GM23338 (cell line): ENCODE results near the gene BPIFB1. TPM values are rescaled to one million over a fixed set of nuclear protein-coding genes. Genes with fewer than 3 reads are reported as not detected.

ENCODE experiments used
- ATAC-seq: fragments of 200-7000 bp; cut with Tn5 transposase; 3 replicates; pipeline ENCODE4 v1.9.1; 2020
- DNase-seq: peaks from one replicate; pipeline ENCODE4 v3.0.0-alpha.2; 2015; ENCODE audit warnings: low spot score
- H2AFZ ChIP-seq: fragments of 200-600 bp; sonication (generic); 2 replicates; pipeline ENCODE4 v1.8.0; 2016; ENCODE audit warnings: antibody characterized with exemption, mild to moderate bottlenecking, moderate library complexity
- H3F3A ChIP-seq: fragments of 200-600 bp; sonication (generic); replicated peaks from 2 replicates; pipeline ENCODE4 v1.8.0; 2017; ENCODE audit warnings: antibody characterized with exemption, mixed run types, low read depth
- H3K27ac ChIP-seq: fragments of 200-600 bp; sonication (generic); 2 replicates; pipeline ENCODE4 v1.6.1; 2016; ENCODE audit warnings: low read depth
- H3K27me3 ChIP-seq: fragments of 200-600 bp; sonication (generic); 2 replicates; pipeline ENCODE4 v1.8.0; 2016; ENCODE audit warnings: mild to moderate bottlenecking, mixed run types, moderate library complexity; ENCODE audit not compliant: insufficient read depth
- H3K36me3 ChIP-seq: fragments of 200-600 bp; sonication (generic); 2 replicates; pipeline ENCODE4 v1.8.0; 2016; ENCODE audit warnings: mild to moderate bottlenecking; ENCODE audit not compliant: insufficient read depth
- H3K4me1 ChIP-seq: fragments of 200-600 bp; sonication (generic); 2 replicates; pipeline ENCODE4 v1.8.0; 2016; ENCODE audit warnings: mild to moderate bottlenecking, moderate library complexity; ENCODE audit not compliant: insufficient read depth
- H3K4me2 ChIP-seq: fragments of 200-600 bp; sonication (generic); 2 replicates; pipeline ENCODE4 v1.7.1; 2017; ENCODE audit warnings: mixed run types
- H3K4me3 ChIP-seq: fragments of 200-600 bp; sonication (generic); 2 replicates; pipeline ENCODE4 v1.6.1; 2016; ENCODE audit warnings: mixed run types
- H3K79me2 ChIP-seq: fragments of 200-600 bp; sonication (generic); replicated peaks from 2 replicates; pipeline ENCODE4 v1.8.0; 2017; ENCODE audit warnings: mild to moderate bottlenecking; ENCODE audit not compliant: insufficient read depth
- H3K9me2 ChIP-seq: fragments of 200-600 bp; sonication (generic); 2 replicates; pipeline ENCODE4 v1.8.0; 2017; ENCODE audit not compliant: insufficient read depth
- H4K20me1 ChIP-seq: fragments of 200-600 bp; sonication (generic); replicated peaks from 2 replicates; pipeline ENCODE4 v1.8.0; 2017; ENCODE audit warnings: mild to moderate bottlenecking; ENCODE audit not compliant: insufficient read depth
- H3K27ac Mint-ChIP-seq: 2 replicates; pipeline ENCODE4 v1.8.0; 2020; ENCODE audit warnings: inconsistent platforms, mild to moderate bottlenecking, moderate library complexity, mixed read lengths
- H3K27me3 Mint-ChIP-seq: 3 replicates; pipeline ENCODE4 v1.8.0; 2022; ENCODE audit warnings: low read depth, mild to moderate bottlenecking, moderate library complexity, mixed read lengths, inconsistent platforms; ENCODE audit not compliant: insufficient read depth, poor library complexity
- H3K36me3 Mint-ChIP-seq: 3 replicates; pipeline ENCODE4 v1.8.0; 2021; ENCODE audit warnings: low read depth, mild to moderate bottlenecking, inconsistent platforms, moderate library complexity, mixed read lengths
- H3K4me1 Mint-ChIP-seq: 3 replicates; pipeline ENCODE4 v1.8.0; 2020; ENCODE audit warnings: mild to moderate bottlenecking, inconsistent platforms, mixed read lengths
- H3K4me3 Mint-ChIP-seq: 3 replicates; pipeline ENCODE4 v1.8.0; 2021; ENCODE audit warnings: moderate library complexity, mild to moderate bottlenecking, inconsistent platforms, mixed read lengths
- H3K9me3 Mint-ChIP-seq: 3 replicates; pipeline ENCODE4 v1.8.0; 2020; ENCODE audit warnings: moderate library complexity, mild to moderate bottlenecking, inconsistent platforms, mixed read lengths
- CREB1 ChIP-seq: fragments of 250-450 bp; sonication (Bioruptor Pico); IDR thresholded peaks from 2 replicates; pipeline ENCODE4 v1.5.0; 2020; ENCODE audit warnings: low read depth, mild to moderate bottlenecking, moderate library complexity
- EZH2 ChIP-seq: fragments of 200-600 bp; sonication (generic); IDR thresholded peaks from one replicate; pipeline ENCODE4 v1.8.0; 2017; ENCODE audit warnings: antibody characterized with exemption, mild to moderate bottlenecking, low read depth; ENCODE audit not compliant: unreplicated experiment
- EZH2phosphoT487 ChIP-seq: fragments of 200-600 bp; sonication (generic); IDR thresholded peaks from one replicate; pipeline ENCODE4 v1.8.1; 2018; ENCODE audit warnings: antibody characterized with exemption; ENCODE audit not compliant: unreplicated experiment
- JUNB ChIP-seq: IDR thresholded peaks from one replicate; pipeline ENCODE4 v1.6.1; 2016; ENCODE audit warnings: antibody characterized with exemption; ENCODE audit not compliant: unreplicated experiment
- NANOG ChIP-seq: IDR thresholded peaks from 2 replicates; pipeline ENCODE4 v1.6.1; 2016; ENCODE audit warnings: antibody characterized with exemption, borderline replicate concordance
- POLR2AphosphoS5 ChIP-seq: IDR thresholded peaks from 2 replicates; pipeline ENCODE4 v1.6.1; 2016; ENCODE audit warnings: antibody characterized with exemption, low read depth
- STAT1 ChIP-seq: IDR thresholded peaks from one replicate; pipeline ENCODE4 v1.6.1; 2016; ENCODE audit warnings: antibody characterized with exemption; ENCODE audit not compliant: unreplicated experiment
- ZNF114 ChIP-seq: fragments of 250-450 bp; sonication (Bioruptor Pico); IDR thresholded peaks from 2 replicates; pipeline ENCODE4 v1.5.0; 2020; ENCODE audit warnings: mild to moderate bottlenecking, moderate library complexity
- ZNF331 ChIP-seq: fragments of 250-450 bp; sonication (Bioruptor Pico); IDR thresholded peaks from 2 replicates; pipeline ENCODE4 v1.5.0; 2020; ENCODE audit warnings: low read depth, mild to moderate bottlenecking, moderate library complexity
- polyA plus RNA-seq: library from polyadenylated mRNA; unstranded; fragments of >200 nt; fragmentation: Nextera tagmentation; extraction: Ambion mirVana; gene quantifications from 2 replicates; pipeline ENCODE4 v1.2.1, GENCODE V29; 2016
- total RNA-seq: library from RNA; depleted of rRNA; stranded (reverse); fragments of >200 nt; shearing (Covaris generic); gene quantifications from 2 replicates; pipeline ENCODE4 v1.2.3, GENCODE V29; 2014
- TF ChIP-seq, protein P1 (sequence below): IDR thresholded peaks from 2 replicates; pipeline ENCODE4 v1.6.1; 2016; ENCODE audit warnings: antibody characterized with exemption
- TF ChIP-seq, protein P2 (sequence below): fragments of 250-450 bp; sonication (Bioruptor Pico); IDR thresholded peaks from 2 replicates; pipeline ENCODE4 v1.5.0; 2020; ENCODE audit warnings: mild to moderate bottlenecking, moderate library complexity
- TF ChIP-seq, protein P3 (sequence below), 2 experiments: fragments of 200-600 bp in 1 of 2; sonication (generic) in 1 of 2; conservative IDR thresholded peaks; 2 replicates each; pipeline versions ENCODE4 v1.5.1 to v1.6.1; 2016 to 2017; ENCODE audit warnings: antibody characterized with exemption in 2 of 2, low read depth in 2 of 2, mild to moderate bottlenecking in 2 of 2, moderate library complexity in 1 of 2
- TF ChIP-seq, protein P4 (sequence below): IDR thresholded peaks from one replicate; pipeline ENCODE4 v1.6.1; 2018; ENCODE audit warnings: antibody characterized with exemption; ENCODE audit not compliant: unreplicated experiment

BPIFB1 gene
- total and polyA plus RNA-seq, 2 experiments from 2014 or later, result not detected

DNA sequence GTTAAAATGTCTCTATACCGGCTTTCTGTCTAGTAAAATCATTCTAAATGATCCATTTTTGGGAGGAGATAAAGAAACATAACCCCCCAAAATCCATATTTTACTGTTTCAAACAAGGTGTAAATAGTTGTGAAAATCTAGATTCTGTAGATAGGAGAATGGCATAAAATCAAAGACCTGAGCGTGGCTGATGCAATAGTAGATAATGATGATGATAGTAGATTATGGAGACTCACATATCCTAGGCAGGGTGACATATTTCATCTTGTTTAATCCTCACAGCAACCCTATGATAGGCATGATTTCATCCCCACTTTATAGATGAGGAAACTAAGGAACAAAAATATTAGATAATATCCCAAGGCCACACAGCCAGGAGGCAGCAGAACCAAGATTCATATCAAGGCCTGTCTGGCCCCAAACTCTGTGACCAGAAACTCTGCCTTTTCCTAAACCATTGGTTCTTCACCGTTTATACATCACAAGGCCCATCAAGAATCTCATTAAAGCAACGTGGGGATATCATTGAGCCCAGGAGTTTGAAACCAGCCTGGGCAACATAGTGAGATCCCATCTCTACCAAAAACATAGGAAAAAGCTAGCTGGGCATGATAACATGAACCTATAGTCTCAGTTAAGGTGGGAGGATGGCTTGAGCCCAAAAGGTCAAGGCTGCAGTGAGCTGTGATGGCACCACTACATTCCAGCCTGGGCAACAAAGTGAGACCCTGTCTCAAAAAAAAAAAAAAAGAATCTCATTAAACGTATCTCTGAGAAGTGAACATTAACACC, 55.6 kb downstream of the BPIFB1 start:
- Histone ChIP-seq H2AFZ (no peak overlapping the region), H3K27me3 (no peaks in the 10 kb centered on the region), H3F3A (no peaks in the 10 kb centered on the region), H3K4me3 (no peak overlapping the region), H3K9me2 (peaks cover 14% of the 10 kb centered on the region), H3K4me1 (no peaks in the 10 kb centered on the region), H3K36me3 (no peaks in the 10 kb centered on the region), H3K4me2 (no peak overlapping the region), H3K27ac (no peak overlapping the region), H4K20me1 (no peaks in the 10 kb centered on the region), H3K79me2 (no peaks in the 10 kb centered on the region)
- no peaks in the 10 kb centered on the region for H3K36me3 Mint-ChIP-seq
- ATAC-seq, result no peak
- TF ChIP-seq NANOG (no peak), JUNB (no peak), CREB1 (CRISPR knock-in tag) (no peak), STAT1 (no peak), POLR2AphosphoS5 (no peak), ZNF331 (no peak), EZH2 (no peak), EZH2phosphoT487 (no peak), ZNF114 (CRISPR knock-in tag) (no peak)
- TF ChIP-seq, protein P1, sequence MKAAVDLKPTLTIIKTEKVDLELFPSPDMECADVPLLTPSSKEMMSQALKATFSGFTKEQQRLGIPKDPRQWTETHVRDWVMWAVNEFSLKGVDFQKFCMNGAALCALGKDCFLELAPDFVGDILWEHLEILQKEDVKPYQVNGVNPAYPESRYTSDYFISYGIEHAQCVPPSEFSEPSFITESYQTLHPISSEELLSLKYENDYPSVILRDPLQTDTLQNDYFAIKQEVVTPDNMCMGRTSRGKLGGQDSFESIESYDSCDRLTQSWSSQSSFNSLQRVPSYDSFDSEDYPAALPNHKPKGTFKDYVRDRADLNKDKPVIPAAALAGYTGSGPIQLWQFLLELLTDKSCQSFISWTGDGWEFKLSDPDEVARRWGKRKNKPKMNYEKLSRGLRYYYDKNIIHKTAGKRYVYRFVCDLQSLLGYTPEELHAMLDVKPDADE, result no peak
- TF ChIP-seq, protein P2, sequence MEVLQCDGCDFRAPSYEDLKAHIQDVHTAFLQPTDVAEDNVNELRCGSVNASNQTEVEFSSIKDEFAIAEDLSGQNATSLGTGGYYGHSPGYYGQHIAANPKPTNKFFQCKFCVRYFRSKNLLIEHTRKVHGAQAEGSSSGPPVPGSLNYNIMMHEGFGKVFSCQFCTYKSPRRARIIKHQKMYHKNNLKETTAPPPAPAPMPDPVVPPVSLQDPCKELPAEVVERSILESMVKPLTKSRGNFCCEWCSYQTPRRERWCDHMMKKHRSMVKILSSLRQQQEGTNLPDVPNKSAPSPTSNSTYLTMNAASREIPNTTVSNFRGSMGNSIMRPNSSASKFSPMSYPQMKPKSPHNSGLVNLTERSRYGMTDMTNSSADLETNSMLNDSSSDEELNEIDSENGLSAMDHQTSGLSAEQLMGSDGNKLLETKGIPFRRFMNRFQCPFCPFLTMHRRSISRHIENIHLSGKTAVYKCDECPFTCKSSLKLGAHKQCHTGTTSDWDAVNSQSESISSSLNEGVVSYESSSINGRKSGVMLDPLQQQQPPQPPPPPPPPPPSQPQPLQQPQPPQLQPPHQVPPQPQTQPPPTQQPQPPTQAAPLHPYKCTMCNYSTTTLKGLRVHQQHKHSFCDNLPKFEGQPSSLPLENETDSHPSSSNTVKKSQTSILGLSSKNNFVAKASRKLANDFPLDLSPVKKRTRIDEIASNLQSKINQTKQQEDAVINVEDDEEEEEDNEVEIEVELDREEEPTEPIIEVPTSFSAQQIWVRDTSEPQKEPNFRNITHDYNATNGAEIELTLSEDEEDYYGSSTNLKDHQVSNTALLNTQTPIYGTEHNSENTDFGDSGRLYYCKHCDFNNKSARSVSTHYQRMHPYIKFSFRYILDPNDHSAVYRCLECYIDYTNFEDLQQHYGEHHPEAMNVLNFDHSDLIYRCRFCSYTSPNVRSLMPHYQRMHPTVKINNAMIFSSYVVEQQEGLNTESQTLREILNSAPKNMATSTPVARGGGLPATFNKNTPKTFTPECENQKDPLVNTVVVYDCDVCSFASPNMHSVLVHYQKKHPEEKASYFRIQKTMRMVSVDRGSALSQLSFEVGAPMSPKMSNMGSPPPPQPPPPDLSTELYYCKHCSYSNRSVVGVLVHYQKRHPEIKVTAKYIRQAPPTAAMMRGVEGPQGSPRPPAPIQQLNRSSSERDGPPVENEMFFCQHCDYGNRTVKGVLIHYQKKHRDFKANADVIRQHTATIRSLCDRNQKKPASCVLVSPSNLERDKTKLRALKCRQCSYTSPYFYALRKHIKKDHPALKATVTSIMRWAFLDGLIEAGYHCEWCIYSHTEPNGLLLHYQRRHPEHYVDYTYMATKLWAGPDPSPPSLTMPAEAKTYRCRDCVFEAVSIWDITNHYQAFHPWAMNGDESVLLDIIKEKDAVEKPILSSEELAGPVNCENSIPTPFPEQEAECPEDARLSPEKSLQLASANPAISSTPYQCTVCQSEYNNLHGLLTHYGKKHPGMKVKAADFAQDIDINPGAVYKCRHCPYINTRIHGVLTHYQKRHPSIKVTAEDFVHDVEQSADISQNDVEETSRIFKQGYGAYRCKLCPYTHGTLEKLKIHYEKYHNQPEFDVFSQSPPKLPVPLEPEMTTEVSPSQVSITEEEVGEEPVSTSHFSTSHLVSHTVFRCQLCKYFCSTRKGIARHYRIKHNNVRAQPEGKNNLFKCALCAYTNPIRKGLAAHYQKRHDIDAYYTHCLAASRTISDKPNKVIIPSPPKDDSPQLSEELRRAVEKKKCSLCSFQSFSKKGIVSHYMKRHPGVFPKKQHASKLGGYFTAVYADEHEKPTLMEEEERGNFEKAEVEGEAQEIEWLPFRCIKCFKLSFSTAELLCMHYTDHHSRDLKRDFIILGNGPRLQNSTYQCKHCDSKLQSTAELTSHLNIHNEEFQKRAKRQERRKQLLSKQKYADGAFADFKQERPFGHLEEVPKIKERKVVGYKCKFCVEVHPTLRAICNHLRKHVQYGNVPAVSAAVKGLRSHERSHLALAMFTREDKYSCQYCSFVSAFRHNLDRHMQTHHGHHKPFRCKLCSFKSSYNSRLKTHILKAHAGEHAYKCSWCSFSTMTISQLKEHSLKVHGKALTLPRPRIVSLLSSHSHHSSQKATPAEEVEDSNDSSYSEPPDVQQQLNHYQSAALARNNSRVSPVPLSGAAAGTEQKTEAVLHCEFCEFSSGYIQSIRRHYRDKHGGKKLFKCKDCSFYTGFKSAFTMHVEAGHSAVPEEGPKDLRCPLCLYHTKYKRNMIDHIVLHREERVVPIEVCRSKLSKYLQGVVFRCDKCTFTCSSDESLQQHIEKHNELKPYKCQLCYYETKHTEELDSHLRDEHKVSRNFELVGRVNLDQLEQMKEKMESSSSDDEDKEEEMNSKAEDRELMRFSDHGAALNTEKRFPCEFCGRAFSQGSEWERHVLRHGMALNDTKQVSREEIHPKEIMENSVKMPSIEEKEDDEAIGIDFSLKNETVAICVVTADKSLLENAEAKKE (CRISPR knock-in tag), result no peak
- TF ChIP-seq, protein P3, sequence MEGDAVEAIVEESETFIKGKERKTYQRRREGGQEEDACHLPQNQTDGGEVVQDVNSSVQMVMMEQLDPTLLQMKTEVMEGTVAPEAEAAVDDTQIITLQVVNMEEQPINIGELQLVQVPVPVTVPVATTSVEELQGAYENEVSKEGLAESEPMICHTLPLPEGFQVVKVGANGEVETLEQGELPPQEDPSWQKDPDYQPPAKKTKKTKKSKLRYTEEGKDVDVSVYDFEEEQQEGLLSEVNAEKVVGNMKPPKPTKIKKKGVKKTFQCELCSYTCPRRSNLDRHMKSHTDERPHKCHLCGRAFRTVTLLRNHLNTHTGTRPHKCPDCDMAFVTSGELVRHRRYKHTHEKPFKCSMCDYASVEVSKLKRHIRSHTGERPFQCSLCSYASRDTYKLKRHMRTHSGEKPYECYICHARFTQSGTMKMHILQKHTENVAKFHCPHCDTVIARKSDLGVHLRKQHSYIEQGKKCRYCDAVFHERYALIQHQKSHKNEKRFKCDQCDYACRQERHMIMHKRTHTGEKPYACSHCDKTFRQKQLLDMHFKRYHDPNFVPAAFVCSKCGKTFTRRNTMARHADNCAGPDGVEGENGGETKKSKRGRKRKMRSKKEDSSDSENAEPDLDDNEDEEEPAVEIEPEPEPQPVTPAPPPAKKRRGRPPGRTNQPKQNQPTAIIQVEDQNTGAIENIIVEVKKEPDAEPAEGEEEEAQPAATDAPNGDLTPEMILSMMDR (conservative IDR thresholded peaks at IDR 0.05; ENCODE audit: low read depth in 2 of 2), result no peak
- TF ChIP-seq, protein P4, sequence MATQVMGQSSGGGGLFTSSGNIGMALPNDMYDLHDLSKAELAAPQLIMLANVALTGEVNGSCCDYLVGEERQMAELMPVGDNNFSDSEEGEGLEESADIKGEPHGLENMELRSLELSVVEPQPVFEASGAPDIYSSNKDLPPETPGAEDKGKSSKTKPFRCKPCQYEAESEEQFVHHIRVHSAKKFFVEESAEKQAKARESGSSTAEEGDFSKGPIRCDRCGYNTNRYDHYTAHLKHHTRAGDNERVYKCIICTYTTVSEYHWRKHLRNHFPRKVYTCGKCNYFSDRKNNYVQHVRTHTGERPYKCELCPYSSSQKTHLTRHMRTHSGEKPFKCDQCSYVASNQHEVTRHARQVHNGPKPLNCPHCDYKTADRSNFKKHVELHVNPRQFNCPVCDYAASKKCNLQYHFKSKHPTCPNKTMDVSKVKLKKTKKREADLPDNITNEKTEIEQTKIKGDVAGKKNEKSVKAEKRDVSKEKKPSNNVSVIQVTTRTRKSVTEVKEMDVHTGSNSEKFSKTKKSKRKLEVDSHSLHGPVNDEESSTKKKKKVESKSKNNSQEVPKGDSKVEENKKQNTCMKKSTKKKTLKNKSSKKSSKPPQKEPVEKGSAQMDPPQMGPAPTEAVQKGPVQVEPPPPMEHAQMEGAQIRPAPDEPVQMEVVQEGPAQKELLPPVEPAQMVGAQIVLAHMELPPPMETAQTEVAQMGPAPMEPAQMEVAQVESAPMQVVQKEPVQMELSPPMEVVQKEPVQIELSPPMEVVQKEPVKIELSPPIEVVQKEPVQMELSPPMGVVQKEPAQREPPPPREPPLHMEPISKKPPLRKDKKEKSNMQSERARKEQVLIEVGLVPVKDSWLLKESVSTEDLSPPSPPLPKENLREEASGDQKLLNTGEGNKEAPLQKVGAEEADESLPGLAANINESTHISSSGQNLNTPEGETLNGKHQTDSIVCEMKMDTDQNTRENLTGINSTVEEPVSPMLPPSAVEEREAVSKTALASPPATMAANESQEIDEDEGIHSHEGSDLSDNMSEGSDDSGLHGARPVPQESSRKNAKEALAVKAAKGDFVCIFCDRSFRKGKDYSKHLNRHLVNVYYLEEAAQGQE, result no peak
- no peaks in the 10 kb centered on the region; the same call in 2 of the 3 replicates for H3K9me3 Mint-ChIP-seq
- H3K27me3 Mint-ChIP-seq, result peaks cover 7% of the 10 kb centered on the region
- no peak for DNase-seq
- H3K4me3 Mint-ChIP-seq, result no peak overlapping the region
- peak overlapping the region; percentile 67; the same call in 1 of the 2 replicates for H3K27ac Mint-ChIP-seq
- H3K4me1 Mint-ChIP-seq, result no peaks in the 10 kb centered on the region; the same call in 2 of the 3 replicates
